Nephron progenitor cell (in vitro differentiated cells): ENCODE measurements around the gene BATF.
"Not testable (repeated sequence)": the region's sequence is repeated elsewhere in the genome, so short reads cannot be mapped to it uniquely, and the experiment has no call there.

ENCODE experiments used
- DNase-seq: peaks from one replicate; pipeline ENCODE4 v3.0.0; 2021
- H3K27ac Mint-ChIP-seq: 2 replicates; pipeline ENCODE4 v1.8.0; 2021; ENCODE audit warnings: mild to moderate bottlenecking, moderate library complexity, mixed read lengths
- H3K27me3 Mint-ChIP-seq: 2 replicates; pipeline ENCODE4 v1.8.0; 2021; ENCODE audit warnings: mild to moderate bottlenecking, low read depth, mixed read lengths; ENCODE audit not compliant: poor library complexity
- H3K36me3 Mint-ChIP-seq: 2 replicates; pipeline ENCODE4 v1.8.0; 2021; ENCODE audit warnings: low read depth, mixed read lengths
- H3K4me1 Mint-ChIP-seq: 2 replicates; pipeline ENCODE4 v1.8.0; 2021; ENCODE audit warnings: mixed read lengths
- H3K4me3 Mint-ChIP-seq: 2 replicates; pipeline ENCODE4 v1.8.0; 2021; ENCODE audit warnings: mild to moderate bottlenecking, moderate library complexity, mixed read lengths
- H3K9me3 Mint-ChIP-seq: 2 replicates; pipeline ENCODE4 v1.8.0; 2021; ENCODE audit warnings: mild to moderate bottlenecking, moderate library complexity, mixed read lengths
- TF ChIP-seq, protein P1 (sequence below): fragments of 200-600 bp; sonication (generic); IDR thresholded peaks from 2 replicates; pipeline ENCODE4 v1.5.0; 2021; ENCODE audit warnings: antibody characterized with exemption

BATF gene, protein sequence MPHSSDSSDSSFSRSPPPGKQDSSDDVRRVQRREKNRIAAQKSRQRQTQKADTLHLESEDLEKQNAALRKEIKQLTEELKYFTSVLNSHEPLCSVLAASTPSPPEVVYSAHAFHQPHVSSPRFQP

DNA sequence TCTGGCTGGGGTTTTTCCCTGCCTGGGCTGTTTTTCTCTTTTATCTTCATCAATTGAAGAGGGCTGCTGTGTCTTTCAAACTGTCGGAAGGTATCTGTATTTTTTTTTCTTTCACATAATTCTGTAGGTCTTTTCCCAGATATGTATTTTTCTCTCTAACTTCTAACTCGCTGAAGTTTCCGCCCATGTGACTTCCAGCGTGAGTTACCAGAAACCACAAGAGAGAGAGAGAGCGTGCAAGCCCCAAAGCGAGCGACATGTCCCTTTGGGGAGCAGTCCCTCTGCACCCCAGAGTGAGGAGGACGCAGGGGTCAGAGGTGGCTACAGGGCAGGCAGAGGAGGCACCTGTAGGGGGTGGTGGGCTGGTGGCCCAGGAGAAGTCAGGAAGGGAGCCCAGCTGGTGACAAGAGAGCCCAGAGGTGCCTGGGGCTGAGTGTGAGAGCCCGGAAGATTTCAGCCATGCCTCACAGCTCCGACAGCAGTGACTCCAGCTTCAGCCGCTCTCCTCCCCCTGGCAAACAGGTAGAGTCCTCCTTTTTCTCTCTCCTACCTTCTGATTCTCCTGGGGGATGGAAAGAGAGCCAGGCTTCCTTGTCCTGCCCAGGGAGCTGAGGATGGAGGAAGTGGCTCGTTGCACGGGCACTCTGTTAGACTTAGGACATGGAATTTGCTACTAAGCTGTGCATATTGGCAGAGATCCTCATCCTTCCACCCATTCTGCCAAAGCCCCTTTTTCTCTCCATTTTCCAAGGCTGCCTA, at the start of gene BATF:
BATF (plus strand) TSS at position 246 of the 759 bp plus-strand sequence; CDS start at position 460, 214 bp downstream.
- H3K27me3 Mint-ChIP-seq, result peaks cover 24% of the 10 kb centered on the region
- H3K4me1 Mint-ChIP-seq, result peaks cover 13% of the 10 kb centered on the region
- H3K36me3 Mint-ChIP-seq, result no peaks in the 10 kb centered on the region
- no peak within 1 kb of the TSS for H3K4me3 Mint-ChIP-seq
- TF ChIP-seq, protein P1, sequence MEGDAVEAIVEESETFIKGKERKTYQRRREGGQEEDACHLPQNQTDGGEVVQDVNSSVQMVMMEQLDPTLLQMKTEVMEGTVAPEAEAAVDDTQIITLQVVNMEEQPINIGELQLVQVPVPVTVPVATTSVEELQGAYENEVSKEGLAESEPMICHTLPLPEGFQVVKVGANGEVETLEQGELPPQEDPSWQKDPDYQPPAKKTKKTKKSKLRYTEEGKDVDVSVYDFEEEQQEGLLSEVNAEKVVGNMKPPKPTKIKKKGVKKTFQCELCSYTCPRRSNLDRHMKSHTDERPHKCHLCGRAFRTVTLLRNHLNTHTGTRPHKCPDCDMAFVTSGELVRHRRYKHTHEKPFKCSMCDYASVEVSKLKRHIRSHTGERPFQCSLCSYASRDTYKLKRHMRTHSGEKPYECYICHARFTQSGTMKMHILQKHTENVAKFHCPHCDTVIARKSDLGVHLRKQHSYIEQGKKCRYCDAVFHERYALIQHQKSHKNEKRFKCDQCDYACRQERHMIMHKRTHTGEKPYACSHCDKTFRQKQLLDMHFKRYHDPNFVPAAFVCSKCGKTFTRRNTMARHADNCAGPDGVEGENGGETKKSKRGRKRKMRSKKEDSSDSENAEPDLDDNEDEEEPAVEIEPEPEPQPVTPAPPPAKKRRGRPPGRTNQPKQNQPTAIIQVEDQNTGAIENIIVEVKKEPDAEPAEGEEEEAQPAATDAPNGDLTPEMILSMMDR, result no peak
- H3K9me3 Mint-ChIP-seq, result no peaks in the 10 kb centered on the region
- no peak for DNase-seq
- H3K27ac Mint-ChIP-seq, result peak within 1 kb of the TSS; percentile 94

DNA sequence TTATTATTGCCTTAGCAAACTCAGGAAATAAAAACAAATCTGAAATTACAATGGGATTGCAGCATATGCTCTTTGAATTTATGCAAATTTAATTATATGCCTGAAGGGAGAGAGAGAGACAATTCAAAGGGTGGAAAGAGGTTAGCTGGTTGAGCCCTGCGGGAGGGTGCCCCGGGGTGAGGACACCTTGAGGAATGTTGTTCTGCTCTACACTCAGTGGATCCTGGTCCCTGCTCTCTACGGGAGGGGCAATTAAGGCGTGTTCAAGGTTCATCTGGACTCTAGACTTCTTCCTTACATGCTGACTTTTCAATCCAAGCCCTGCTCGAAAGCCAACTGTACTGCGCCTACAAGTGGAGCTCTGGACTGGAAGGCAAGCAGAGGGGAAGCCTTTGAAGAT, 48.1 kb upstream of the BATF start:
- not testable (repeated sequence) for H3K9me3 Mint-ChIP-seq, H3K27me3 Mint-ChIP-seq, H3K4me3 Mint-ChIP-seq, H3K27ac Mint-ChIP-seq, DNase-seq, H3K4me1 Mint-ChIP-seq
- peaks cover 11% of the 10 kb centered on the region for H3K36me3 Mint-ChIP-seq

DNA sequence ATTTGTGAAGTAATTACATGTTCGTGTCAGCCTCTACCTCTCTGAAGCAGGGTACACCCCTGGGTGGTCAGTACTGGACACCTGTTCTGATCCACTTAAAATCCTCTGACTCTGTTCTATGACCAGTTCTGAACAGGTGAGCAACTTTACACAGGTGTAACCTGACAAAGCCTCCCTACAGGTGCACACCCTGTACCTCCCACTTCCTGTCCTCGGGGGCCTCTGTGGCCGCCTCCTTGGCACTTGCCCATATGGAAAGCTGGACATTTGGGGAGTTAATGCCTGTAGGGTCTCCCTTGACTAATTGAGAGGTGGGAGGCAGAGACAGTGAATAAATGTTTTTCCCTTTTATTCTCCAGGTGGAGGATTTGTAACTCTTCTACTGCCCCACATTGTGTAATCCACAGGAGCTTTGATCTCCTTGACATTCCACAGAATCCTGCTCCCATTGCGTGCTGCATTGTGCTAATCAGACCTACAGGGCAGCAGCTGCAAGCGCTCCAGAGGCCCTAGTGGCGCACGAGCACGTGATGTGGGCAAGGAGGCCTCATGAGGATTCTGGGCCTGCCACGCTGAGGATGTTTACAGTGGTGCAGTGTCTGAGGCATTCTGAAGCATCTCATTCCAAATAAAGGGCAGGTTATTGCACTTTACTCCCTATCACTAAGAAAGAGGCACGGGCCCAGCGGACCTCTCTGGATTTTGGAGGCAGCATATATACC, 45.8 kb upstream of the BATF start:
- Mint-ChIP-seq H3K4me1 (peaks cover 13% of the 10 kb centered on the region), H3K9me3 (peaks cover 4% of the 10 kb centered on the region), H3K27ac (no peak overlapping the region), H3K4me3 (no peak overlapping the region), H3K36me3 (no peaks in the 10 kb centered on the region), H3K27me3 (peaks cover 14% of the 10 kb centered on the region)
- no peak for DNase-seq
- TF ChIP-seq, protein P1, result no peak

DNA sequence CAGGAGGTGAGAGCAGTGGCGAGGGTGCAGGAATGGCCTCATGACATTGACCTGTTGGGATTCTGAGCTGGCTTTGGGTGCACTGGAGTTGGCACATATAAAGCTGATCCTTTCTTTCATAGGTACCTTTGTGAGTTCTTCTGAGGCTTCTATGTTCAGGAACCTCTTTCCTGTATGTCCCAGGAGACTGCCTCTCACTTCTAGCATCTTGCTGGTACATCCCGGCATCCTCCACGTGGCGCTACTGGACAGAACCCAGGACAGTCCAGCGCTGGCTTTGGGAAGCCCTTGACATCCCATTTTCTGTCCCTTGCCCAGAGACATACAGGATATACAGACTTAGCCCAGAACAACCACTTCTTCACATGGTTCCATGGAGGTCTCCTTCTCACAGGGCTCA, 44.4 kb upstream of the BATF start:
- no peak for DNase-seq
- H3K27me3 Mint-ChIP-seq, result peaks cover 14% of the 10 kb centered on the region
- TF ChIP-seq, protein P1, result no peak
- no peak overlapping the region for H3K27ac Mint-ChIP-seq
- peaks cover 4% of the 10 kb centered on the region for H3K9me3 Mint-ChIP-seq
- H3K36me3 Mint-ChIP-seq, result no peaks in the 10 kb centered on the region
- peaks cover 13% of the 10 kb centered on the region for H3K4me1 Mint-ChIP-seq
- no peak overlapping the region for H3K4me3 Mint-ChIP-seq

DNA sequence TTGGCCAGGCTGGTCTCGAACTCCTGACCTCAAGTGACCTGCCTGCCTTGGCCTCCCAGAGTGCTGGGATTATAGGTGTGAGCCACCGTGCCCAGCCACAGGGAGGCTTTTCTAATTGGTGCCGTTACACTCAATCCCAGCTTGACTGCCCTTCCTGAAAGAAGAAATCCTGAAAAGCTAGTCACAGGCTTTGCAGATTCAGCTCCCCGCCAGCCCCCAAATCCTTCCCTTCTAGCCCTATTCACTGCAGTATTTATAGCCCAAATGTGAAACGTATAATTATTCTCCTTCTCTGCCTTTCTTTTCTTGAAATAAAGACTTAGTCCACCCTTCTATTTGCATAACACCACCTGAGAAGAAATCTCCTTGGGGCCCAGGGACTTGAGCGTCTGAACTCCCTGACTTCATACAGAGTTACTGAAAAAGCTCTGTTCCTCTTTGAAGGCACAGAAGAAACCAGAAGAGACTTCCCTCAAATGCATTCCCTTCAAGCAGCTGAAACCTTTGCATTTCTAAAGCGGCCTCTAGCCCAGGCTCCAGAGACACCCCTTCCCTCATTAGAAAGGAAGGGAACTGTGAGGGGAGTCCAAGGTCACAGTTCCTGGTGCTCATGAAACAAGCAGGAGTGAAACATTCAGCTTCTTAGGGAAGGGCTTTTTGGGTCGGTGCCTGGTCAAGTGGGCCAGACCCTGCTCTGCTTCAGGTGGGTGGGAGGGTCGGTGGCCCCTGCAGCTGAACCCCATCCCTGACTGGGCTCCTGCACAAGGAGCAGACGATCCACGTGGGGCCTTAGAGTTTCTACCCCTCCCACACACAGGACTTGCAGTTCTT, 42.3 kb upstream of the BATF start:
- Mint-ChIP-seq H3K27me3 (peaks cover 14% of the 10 kb centered on the region), H3K4me3 (no peak overlapping the region), H3K9me3 (peaks cover 4% of the 10 kb centered on the region), H3K27ac (peak overlapping the region; percentile 78), H3K36me3 (no peaks in the 10 kb centered on the region), H3K4me1 (peaks cover 13% of the 10 kb centered on the region)
- TF ChIP-seq, protein P1, result no peak
- no peak for DNase-seq

DNA sequence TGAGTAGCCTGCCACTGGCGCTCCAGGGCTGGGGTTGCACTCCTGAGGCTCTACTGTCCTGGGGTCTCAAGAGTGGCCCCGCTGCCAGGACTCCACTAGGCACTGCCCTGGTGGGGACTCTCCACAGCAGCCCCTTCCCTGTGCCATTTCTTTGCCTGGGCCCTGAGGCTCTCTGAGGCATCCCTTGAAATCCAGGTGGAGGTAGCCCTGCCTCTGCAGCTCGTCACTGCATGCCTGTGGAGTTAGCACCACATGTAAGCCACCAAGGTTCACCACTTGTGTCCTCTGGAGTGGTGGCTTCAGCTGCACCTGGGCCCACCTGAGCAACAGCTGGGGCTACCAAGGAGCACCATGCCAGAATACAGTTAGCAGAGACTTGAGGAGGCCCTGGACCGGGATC, 39.9 kb upstream of the BATF start:
- Mint-ChIP-seq H3K4me3 (no peak overlapping the region), H3K27ac (no peak overlapping the region), H3K36me3 (no peaks in the 10 kb centered on the region), H3K9me3 (peaks cover 4% of the 10 kb centered on the region), H3K27me3 (peaks cover 21% of the 10 kb centered on the region), H3K4me1 (peaks cover 9% of the 10 kb centered on the region)
- DNase-seq, result no peak
- TF ChIP-seq, protein P1, result no peak
